Measurements from ENCODE around the gene SHROOM3. TPM values are rescaled to one million over a fixed set of nuclear protein-coding genes. Genes with fewer than 3 reads are reported as not detected.
"Not testable (repeated sequence)": the region's sequence is repeated elsewhere in the genome, so short reads cannot be mapped to it uniquely, and the experiment has no call there.

Gene SHROOM3
- total RNA-seq, 1 donor from 2014 or later = 16.2 TPM

DNA sequence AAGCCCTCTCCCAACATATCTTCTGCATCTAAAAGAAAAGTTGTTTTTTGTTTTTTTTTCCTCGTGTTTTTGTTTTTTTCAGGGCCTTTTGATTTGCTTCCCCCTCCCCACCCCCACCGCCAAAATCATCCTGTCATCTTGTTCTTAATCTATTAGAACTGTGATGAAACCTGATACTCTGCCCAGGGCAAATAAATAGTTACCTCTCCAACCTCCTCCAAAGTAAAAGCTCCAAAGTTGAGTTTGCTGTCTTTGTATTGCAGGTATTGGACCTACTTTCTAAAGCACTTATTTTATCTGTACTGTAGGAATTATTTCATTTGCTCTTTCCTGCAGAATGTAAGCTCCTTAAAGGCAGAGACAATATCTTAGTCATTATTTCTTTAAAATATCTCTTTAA lies 290.0 kb downstream of the SHROOM3 start:
- Histone ChIP-seq H3K4me1 (peaks cover 19% of the 10 kb centered on the region), H3K27ac (replicated peaks) (no peak overlapping the region), H3K4me3 (no peak overlapping the region), H3K9me3 (replicated peaks) (no peaks in the 10 kb centered on the region), H3K27me3 (ENCODE audit: low read depth) (no peaks in the 10 kb centered on the region), H3K36me3 (no peaks in the 10 kb centered on the region)
- DNase-seq = no peak
- TF ChIP-seq, protein P1, sequence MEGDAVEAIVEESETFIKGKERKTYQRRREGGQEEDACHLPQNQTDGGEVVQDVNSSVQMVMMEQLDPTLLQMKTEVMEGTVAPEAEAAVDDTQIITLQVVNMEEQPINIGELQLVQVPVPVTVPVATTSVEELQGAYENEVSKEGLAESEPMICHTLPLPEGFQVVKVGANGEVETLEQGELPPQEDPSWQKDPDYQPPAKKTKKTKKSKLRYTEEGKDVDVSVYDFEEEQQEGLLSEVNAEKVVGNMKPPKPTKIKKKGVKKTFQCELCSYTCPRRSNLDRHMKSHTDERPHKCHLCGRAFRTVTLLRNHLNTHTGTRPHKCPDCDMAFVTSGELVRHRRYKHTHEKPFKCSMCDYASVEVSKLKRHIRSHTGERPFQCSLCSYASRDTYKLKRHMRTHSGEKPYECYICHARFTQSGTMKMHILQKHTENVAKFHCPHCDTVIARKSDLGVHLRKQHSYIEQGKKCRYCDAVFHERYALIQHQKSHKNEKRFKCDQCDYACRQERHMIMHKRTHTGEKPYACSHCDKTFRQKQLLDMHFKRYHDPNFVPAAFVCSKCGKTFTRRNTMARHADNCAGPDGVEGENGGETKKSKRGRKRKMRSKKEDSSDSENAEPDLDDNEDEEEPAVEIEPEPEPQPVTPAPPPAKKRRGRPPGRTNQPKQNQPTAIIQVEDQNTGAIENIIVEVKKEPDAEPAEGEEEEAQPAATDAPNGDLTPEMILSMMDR (IDR thresholded peaks at IDR 0.05; ENCODE audit: borderline replicate concordance) = no peak
- intact Hi-C loops (cut with micrococcal nuclease) = no loop called here

DNA sequence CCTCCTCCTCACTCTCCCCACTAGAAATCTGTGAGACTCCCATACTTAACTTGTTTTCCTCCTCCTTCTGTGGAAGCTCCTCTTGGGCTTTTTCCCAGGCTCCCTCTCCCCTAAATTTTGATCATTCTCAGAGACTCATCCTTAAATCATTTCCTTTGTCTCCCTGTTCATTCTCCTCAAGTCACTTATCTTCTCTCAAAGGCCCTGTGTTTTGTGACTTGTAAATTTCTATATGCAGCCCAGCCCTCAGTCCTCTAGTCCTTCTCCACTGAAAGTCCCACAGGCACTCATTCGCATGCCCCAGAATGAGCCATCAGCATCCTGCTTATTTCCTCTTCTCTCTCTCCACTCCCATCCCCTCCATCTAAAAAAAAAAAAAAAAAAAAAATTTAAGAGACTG lies 291.1 kb downstream of the SHROOM3 start:
- DNase-seq = no peak
- peaks cover 17% of the 10 kb centered on the region for H3K4me1 ChIP-seq
- no peak overlapping the region for H3K4me3 ChIP-seq
- no peaks in the 10 kb centered on the region for H3K9me3 ChIP-seq (replicated peaks)
- intact Hi-C loops (cut with micrococcal nuclease) = no loop called here
- H3K27me3 ChIP-seq (ENCODE audit: low read depth) = no peaks in the 10 kb centered on the region
- TF ChIP-seq, protein P1 (IDR thresholded peaks at IDR 0.05; ENCODE audit: borderline replicate concordance) = no peak
- no peaks in the 10 kb centered on the region for H3K36me3 ChIP-seq
- no peak overlapping the region for H3K27ac ChIP-seq (replicated peaks)

GRCh38 chr4:76726631-76727030 lies 291.6 kb downstream of the SHROOM3 start:
- TF ChIP-seq, protein P1 (IDR thresholded peaks at IDR 0.05; ENCODE audit: borderline replicate concordance) = no peak
- Histone ChIP-seq H3K36me3 (no peaks in the 10 kb centered on the region), H3K27me3 (ENCODE audit: low read depth) (no peaks in the 10 kb centered on the region), H3K9me3 (replicated peaks) (no peaks in the 10 kb centered on the region), H3K27ac (replicated peaks) (no peak overlapping the region), H3K4me1 (peaks cover 17% of the 10 kb centered on the region), H3K4me3 (no peak overlapping the region)
- intact Hi-C loops (cut with micrococcal nuclease) = no loop called here
- DNase-seq = no peak

GRCh38 chr4:76727934-76728333 lies 292.9 kb downstream of the SHROOM3 start:
- intact Hi-C loops (cut with micrococcal nuclease); H3K27me3 ChIP-seq (ENCODE audit: low read depth); H3K9me3 ChIP-seq (replicated peaks); H3K4me3 ChIP-seq; H3K36me3 ChIP-seq; H3K27ac ChIP-seq (replicated peaks); DNase-seq: not testable (repeated sequence)
- H3K4me1 ChIP-seq = peaks cover 19% of the 10 kb centered on the region

- Histone ChIP-seq H3K9me3 (replicated peaks) (no peaks in the 10 kb centered on the region), H3K4me3 (no peak overlapping the region), H3K4me1 (peaks cover 13% of the 10 kb centered on the region), H3K36me3 (no peaks in the 10 kb centered on the region), H3K27ac (replicated peaks) (no peak overlapping the region), H3K27me3 (ENCODE audit: low read depth) (no peaks in the 10 kb centered on the region)
- intact Hi-C loops (cut with micrococcal nuclease) = no loop called here
- TF ChIP-seq, protein P1 (IDR thresholded peaks at IDR 0.05; ENCODE audit: borderline replicate concordance) = no peak
- no peak for DNase-seq
Measured at GRCh38 chr4:76729460-76729859, 294.4 kb downstream of the SHROOM3 start.

GRCh38 chr4:76729980-76730379 lies 295.0 kb downstream of the SHROOM3 start:
- H3K4me1 ChIP-seq = peaks cover 13% of the 10 kb centered on the region
- DNase-seq = no peak
- H3K27me3 ChIP-seq (ENCODE audit: low read depth) = no peaks in the 10 kb centered on the region
- intact Hi-C loops (cut with micrococcal nuclease) = no loop called here
- H3K27ac ChIP-seq (replicated peaks) = no peak overlapping the region
- TF ChIP-seq, protein P1 (IDR thresholded peaks at IDR 0.05; ENCODE audit: borderline replicate concordance) = no peak
- H3K9me3 ChIP-seq (replicated peaks) = no peaks in the 10 kb centered on the region
- H3K4me3 ChIP-seq = no peak overlapping the region
- no peaks in the 10 kb centered on the region for H3K36me3 ChIP-seq
